ENCODE results near the gene RNF208. TPM values are rescaled to one million over a fixed set of nuclear protein-coding genes. Genes with fewer than 3 reads are reported as not detected.

RNF208 gene
- total RNA-seq, 1 experiment from 2014 or later = not detected

DNA sequence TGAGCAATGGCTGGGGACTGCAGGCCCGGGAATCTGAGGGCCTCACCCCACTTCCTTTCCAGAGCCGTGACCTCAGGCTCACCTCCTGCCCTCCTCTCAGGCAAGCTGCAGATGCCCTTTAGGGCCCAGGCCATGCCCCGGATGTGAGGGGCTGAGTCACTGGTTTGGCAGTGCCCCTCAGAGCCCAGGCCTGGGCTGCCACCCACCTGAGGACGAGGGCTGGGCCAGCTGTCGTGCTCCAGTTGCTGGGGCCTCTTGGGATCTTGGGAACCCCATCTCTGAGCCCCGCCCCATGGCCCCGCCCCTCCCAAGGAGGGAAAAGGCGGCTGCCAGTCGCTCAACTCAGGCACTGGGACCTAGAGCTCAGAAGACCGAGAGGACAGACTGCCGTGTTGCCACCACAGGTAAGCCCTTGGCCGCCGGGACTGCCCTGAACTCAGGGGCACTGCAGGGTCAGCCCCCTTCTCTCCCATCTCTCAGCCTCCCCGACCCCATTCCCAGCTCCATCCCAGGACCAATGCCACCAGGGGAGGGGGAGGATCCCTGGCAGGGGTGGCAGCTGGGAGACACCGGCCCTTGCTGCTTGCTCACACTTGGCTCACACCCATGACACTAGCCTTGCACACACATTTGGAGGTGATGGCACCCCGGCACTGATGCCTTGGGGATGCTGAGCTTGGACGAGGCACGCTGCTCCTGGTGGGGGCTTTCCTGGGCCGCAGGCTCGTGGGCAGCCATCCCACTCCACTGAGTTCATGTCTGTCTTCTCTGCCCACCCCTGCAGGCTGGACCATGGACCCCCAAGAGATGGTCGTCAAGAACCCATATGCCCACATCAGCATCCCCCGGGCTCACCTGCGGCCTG is 3.0 kb upstream of the RNF208 start, which contains the start of gene CYSRT1:
TSS of gene CYSRT1 (plus strand) at position 345 of the 865 bp plus-strand sequence. CDS start at position 793, 448 bp downstream.
- no peaks in the 10 kb centered on the region for H3K9me3 ChIP-seq

DNA sequence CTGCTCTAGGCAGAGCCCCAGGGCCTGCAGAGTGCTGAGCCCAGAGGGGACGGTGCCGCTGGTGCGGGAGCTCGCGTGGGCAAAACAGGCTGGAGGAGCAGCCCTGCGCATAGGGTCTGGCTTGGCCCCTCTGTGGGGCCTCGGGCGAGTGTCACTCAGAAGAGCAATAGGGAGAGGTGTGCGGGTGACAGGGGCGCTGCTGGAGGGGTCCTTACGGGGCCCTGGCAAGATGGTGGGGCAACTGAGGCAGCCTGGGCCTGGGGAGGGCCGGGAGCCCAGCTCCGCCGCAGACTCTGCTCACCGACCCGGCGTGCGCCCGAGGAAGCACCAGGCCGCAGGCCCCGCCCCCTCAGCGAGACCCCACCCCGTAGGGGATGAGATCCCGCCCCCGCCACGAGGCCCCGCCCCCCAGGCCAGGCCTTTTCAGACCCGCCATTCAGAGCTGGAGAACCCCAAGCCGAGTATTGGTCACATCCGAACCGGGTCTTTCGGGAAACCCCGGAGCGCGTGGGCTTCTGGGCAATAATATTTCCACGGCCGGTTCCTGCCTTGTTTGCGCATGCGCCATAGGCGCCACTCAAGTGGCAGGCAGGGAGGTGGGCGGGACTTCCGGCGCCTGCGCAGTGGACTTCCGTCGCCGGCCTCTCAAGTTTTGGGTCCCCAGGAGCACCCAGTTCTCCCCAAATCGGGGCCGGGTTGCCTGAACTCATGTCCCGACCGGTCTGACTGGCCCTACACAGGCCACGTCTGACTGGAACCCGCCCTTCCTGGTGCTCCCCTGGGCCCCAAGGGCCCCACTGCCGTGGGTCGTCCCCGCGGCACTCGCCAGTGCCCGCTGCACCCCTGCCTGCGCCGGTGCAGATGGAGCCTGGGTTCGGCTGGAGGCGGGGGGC is 1.3 kb upstream of the RNF208 start:
- Histone ChIP-seq H3K9me3 (no peaks in the 10 kb centered on the region), H3K36me3 (no peaks in the 10 kb centered on the region), H3K4me3 (peak overlapping the region; percentile 85), H3K27me3 (no peaks in the 10 kb centered on the region)
- peak; percentile 97 for DNase-seq

More for the DNA sequence above, 3.0 kb upstream of the RNF208 start, which contains the start of gene CYSRT1:
- DNase-seq = peak; percentile 76
- Histone ChIP-seq H3K4me3 (peak within 1 kb of the TSS; percentile 85), H3K27me3 (no peaks in the 10 kb centered on the region), H3K36me3 (no peaks in the 10 kb centered on the region)

DNA sequence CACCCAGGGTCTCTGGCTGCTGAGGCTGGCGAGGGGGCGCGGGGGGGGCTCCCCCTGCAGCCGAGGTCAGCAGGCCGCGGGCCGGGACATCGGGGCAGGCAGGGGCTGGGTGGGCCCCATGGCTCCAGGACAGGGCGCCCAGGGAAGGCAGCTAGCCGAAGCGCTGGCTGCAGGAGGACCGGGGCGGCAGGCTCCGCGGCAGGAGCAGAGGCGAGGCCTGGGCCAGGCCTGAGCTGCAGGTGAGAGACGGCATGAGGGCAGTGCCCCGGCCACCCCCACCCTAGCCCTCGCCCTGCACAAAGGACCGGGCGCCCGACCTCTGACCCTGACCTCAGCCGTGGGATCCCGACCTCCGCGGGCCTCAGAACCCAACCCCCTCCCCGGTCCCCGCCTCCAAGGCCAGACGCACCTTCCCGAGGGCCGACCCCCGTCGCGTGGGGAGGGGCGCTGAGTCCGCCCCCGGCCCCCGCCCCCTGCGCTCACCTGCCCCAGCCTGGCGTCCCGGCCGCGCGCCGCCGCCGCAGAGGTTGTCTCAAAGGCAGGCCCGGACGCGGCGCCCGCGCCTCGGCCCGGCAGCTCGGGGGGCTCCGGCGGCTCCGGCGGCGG is 431 bp downstream of the RNF208 start:
- no peak for DNase-seq
- no peaks in the 10 kb centered on the region for H3K36me3 ChIP-seq
- H3K9me3 ChIP-seq = no peaks in the 10 kb centered on the region
- H3K4me3 ChIP-seq = no peak overlapping the region
- H3K27me3 ChIP-seq = no peaks in the 10 kb centered on the region

DNA sequence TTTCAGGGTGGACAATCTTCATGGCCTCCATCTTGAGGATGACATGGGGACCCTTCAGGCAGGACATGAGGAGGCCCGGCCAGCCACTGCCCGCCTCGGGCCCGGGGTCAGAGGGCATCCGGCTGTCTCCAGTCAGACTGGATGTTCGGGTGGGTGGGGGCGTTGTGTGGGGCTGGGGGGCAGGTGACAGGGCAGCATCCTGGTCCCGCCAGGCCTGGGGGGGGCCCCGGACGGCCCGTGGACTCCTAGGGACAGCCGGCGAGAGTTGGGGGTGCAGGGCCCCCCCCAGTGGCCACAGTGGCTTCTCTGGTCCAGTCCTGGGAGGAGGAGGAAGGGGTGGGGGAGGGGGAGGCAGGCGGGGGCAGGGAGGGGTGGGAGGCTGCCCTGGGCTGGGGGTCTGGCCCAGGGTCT is 940 bp downstream of the RNF208 start:
- DNase-seq = no peak
- Histone ChIP-seq H3K9me3 (no peaks in the 10 kb centered on the region), H3K4me3 (no peak overlapping the region)

DNA sequence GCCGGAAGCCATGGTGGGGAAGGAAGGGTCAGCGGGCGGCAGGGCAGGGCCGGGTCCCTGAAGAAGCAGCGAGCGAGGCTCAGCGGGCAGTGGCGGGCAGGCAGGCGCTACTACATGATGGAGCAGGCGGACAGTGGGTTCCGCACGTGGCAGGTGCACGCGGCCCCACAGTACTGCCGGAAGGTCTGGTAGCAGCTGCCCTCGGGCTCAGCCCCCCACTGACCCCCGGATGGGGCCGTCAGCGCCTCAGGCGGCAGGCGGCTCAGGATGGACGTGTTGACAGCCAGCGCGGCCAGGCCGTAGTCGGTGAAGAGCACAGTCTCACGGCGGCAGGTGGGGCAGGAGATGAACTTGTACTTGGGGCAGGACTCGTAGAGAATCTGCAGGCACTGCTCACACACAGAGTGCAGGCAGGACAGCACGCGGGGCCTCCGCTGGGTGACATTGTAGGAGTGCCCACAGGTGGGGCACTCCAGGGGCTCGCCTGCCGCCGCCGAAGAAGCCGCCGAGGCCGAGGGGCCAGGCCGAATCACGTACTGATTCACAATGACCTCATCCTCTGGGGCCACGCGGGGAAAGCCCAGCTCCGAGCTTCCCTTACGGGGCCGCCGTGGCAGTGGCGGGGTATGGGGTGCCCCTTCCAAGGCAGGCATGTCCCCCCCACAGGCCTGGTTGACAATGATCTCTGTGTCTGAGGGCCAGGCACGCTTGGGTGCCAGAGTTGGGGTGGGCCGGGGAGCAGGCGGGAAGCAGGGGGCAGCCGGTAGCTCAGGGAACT is 1.5 kb downstream of the RNF208 start:
- Histone ChIP-seq H3K36me3 (no peaks in the 10 kb centered on the region; the same call in 1 of the 2 replicates), H3K4me3 (no peak overlapping the region), H3K9me3 (no peaks in the 10 kb centered on the region), H3K27me3 (no peaks in the 10 kb centered on the region)
- no peak for DNase-seq

More for the DNA sequence above, 940 bp downstream of the RNF208 start:
- H3K36me3 ChIP-seq = no peaks in the 10 kb centered on the region
- no peaks in the 10 kb centered on the region for H3K27me3 ChIP-seq

DNA sequence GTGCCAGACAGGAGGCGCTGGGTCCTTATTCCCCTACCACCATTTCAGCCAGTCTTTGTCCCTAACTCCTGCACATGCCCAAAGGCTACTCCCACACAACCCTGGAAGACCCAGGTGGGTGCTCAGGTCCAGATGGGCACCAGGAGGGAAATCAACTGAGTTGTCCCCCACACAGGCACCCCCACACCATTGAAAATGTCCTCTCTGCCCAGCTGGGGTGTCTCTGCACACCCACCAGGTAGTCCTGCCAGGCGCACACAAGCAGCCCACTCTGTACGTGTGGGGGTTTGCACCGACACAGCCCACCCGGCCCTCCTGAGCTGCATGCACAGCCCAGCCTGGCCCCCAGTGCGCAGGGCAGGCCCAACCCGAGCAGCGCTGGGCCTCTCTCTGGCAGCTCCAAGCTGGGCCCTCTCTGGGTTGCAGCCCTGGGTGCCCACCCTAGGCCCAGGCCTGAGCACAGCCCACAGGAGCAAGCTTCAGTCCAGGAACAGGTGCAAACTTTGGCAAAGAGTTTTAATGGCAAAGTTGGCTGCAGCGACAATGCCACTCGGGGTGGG is 2.2 kb downstream of the RNF208 start:
- DNase-seq = no peak
- H3K36me3 ChIP-seq = no peaks in the 10 kb centered on the region; the same call in 1 of the 2 replicates
- H3K27me3 ChIP-seq = no peaks in the 10 kb centered on the region
- H3K4me3 ChIP-seq = no peak overlapping the region
- no peaks in the 10 kb centered on the region for H3K9me3 ChIP-seq

DNA sequence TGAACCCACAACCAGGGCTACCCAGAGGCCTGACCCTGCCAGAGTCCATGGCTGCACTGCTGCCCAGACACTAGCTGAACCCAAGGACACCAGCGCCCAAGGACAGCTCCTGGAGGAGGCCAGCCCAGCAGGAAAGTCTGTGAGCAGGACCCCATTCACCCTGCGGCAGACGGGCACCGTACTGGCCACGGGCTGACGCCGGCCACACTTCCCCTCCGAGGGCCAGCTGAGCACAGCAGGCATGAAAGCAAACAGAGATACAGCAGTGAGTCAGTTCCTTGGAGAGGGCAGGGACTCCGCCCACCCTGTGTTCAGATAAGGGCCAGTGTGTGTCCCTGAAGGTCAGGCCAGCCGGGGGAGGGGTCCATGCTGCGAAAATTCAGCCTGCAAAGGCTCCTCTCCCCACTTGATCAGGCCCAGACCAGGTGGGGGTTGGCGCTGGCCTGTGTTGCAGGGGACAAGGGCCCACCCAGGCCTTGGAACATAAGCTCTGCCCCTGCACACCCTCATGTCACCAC is 3.2 kb downstream of the RNF208 start:
- no peaks in the 10 kb centered on the region for H3K27me3 ChIP-seq
- H3K4me3 ChIP-seq = no peak overlapping the region
- no peaks in the 10 kb centered on the region for H3K9me3 ChIP-seq
- DNase-seq = peak; percentile 46
- no peaks in the 10 kb centered on the region; the same call in 1 of the 2 replicates for H3K36me3 ChIP-seq

DNA sequence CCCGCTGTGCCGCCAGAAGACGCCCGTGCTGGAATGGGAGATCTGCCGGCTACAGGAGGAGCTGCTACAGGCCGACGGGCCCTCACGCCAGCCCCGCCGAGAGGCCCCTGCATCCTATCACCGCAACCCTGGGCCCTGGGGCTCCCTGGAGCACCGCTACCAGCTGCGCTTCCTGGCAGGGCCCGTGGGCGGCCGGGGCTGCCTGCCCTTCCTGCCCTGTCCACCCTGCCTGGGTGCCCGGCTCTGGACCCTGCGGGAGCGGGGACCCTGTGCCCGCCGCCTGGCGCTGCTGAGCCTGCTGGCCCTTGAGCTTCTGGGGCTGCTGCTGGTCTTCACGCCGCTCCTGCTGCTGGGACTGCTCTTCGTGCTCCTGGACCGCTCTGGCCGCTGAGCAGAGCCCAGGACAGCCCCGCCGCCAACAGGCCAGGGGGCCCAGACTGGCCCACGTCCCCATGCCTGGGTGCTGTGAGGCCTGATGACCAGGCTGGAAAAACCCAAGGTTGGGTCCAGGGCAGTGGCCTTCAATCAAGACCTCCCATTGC is 3.8 kb downstream of the RNF208 start:
- H3K4me3 ChIP-seq = no peak overlapping the region
- no peak for DNase-seq
- no peaks in the 10 kb centered on the region for H3K9me3 ChIP-seq
- no peaks in the 10 kb centered on the region for H3K27me3 ChIP-seq
- no peaks in the 10 kb centered on the region; the same call in 1 of the 2 replicates for H3K36me3 ChIP-seq

DNA sequence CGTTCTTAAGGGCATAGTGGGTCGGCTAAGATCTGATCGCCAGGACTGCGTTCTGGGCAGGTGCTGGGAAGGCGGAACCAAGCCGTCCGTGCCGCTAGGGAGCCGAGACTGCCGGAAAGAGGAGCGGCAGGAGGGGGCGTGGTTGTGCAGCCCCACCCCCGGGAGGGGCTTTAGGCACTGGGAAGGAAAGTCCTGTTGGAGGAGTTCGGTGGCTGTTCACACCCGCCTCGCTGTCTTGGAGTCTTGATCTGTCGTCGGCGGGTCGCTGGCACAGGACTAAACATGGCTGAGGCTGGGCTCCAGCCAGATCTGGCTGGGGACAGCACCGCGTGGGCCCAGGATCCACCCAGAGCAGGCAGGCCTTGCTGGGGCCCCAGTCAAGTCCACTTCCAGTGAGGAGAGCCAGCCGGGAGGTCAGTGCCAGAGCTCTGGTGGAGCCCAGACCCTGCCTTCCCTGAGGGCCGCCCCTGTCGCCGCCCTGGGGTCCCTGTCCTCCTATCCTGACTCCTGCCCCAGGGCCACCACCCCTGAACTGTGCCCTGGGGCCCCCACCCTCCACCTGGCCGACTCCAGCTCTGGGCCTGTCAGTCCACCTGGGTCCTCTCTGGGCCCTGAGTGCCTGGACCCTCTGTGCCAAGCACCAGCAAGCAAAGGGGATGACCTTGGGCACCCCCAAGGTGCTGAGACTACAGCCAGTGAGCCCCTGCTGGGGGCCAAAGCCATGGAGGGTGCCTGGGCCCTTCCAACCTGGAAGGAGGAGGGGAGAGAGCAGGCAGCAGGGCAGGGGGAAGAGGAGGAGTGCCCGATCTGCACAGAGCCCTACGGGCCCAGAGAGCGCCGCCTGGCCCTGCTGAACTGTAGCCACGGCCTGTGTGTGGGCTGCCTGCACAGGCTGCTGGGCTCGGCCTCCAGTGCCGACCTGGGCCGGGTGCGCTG is 4.5 kb downstream of the RNF208 start:
- Histone ChIP-seq H3K4me3 (no peak overlapping the region), H3K36me3 (peaks cover 2% of the 10 kb centered on the region; the same call in 1 of the 2 replicates), H3K9me3 (no peaks in the 10 kb centered on the region), H3K27me3 (no peaks in the 10 kb centered on the region)
- no peak for DNase-seq

DNA sequence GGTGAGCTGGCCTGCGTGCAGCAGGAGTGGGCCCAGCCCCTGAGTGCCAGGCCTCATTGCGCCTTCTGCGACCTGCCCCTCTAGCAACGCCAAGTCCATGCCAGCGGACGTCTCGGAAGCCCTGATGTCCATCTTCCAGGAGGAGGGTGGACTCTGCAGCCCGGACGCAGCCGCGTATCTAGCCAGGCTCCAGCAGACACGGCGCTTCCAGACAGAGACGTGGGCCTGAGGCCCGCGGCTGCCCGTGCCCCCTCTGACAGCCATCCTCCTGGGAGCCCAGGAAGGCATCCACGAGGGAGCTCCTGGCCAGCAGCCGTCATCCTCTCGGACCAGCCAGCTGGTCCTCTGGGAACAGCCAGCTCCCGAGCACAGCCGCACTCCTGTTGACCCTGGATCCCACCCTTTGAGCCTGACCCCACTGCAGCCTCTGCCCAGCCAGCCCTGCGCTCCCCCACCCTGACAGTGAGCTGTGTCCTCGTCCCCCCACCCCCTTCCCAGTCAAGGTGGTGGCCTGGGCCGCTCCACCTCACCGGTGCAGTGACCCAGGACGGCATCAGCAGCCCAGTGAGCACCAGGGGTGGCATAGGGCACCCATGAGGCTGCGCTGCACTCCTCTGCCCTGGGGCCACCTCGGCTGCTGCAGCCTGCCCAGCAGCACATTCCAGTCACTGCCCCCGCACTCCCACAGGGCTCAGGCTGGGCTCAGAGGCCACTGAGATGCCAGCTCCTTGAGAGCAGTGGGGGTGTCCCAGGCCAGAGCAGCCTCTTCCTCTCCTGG is 5.7 kb downstream of the RNF208 start:
- no peak overlapping the region for H3K4me3 ChIP-seq
- peaks cover 2% of the 10 kb centered on the region; the same call in 1 of the 2 replicates for H3K36me3 ChIP-seq
- no peak for DNase-seq
- no peaks in the 10 kb centered on the region for H3K9me3 ChIP-seq
- no peaks in the 10 kb centered on the region for H3K27me3 ChIP-seq

DNA sequence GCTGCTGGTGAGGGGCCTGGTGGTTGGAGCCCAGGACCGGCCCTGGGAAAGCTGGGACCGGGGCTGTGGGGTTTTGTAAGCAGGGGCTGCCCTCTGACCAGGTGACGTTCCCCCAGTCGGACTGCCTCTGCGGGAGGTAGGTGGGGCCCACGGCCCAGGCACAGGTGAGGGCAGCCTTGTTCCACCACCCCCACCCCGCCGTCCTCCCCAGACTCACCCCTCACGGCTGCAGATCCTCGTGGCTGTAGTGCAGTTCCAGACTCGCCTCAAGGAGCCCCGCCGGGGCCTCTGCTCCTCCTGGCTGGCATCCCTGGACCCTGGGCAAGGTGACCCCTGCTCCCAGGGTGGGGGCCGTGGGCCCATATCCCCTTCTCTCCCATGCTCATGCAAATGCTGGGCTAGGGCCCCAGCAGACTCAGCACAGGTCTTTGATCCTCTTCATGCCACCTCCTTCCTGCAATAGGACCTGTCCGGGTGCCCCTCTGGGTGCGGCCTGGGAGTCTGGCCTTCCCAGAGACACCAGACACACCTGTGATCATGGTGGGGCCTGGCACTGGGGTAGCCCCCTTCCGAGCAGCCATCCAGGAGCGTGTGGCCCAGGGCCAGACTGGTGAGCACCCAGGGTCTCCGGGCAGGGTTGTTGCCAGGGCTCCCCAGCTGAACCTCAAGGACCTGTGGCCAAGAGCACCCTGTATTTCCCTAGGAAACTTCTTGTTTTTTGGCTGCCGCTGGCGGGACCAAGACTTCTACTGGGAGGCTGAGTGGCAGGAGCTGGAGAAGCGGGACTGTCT is 6.6 kb downstream of the RNF208 start:
- Histone ChIP-seq H3K36me3 (peaks cover 2% of the 10 kb centered on the region; the same call in 1 of the 2 replicates), H3K4me3 (no peak overlapping the region), H3K27me3 (no peaks in the 10 kb centered on the region), H3K9me3 (no peaks in the 10 kb centered on the region)
- DNase-seq = no peak

DNA sequence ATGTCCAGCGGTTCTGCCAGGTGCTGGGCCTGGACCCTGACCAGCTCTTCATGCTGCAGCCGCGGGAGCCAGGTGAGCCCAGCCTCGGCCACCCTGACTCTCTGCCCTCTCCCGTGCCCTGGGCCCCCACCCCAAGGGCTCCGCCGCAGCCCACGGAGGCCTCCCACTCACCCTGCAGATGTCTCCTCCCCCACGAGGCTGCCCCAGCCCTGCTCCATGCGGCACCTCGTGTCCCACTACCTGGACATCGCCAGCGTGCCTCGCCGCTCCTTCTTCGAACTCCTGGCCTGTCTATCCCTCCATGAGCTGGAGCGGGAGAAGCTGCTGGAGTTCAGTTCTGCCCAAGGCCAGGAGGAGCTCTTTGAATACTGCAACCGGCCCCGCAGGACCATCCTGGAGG is 7.4 kb downstream of the RNF208 start:
- Histone ChIP-seq H3K9me3 (no peaks in the 10 kb centered on the region), H3K36me3 (peaks cover 2% of the 10 kb centered on the region; the same call in 1 of the 2 replicates)

More for the DNA sequence above, 7.4 kb downstream of the RNF208 start:
- H3K27me3 ChIP-seq = no peaks in the 10 kb centered on the region
- no peak overlapping the region for H3K4me3 ChIP-seq
- DNase-seq = no peak

Measured in MG63 (cell line).